ENCODE data around the gene STEEP1. TPM values are rescaled to one million over a fixed set of nuclear protein-coding genes. Genes with fewer than 3 reads are reported as not detected.
A peak's percentile ranks its signal among the peaks of the same experiment; 100 is the strongest.

Gene STEEP1
- total RNA-seq, 2 experiments from 2014 or later: 19.6 to 20.7 TPM

DNA sequence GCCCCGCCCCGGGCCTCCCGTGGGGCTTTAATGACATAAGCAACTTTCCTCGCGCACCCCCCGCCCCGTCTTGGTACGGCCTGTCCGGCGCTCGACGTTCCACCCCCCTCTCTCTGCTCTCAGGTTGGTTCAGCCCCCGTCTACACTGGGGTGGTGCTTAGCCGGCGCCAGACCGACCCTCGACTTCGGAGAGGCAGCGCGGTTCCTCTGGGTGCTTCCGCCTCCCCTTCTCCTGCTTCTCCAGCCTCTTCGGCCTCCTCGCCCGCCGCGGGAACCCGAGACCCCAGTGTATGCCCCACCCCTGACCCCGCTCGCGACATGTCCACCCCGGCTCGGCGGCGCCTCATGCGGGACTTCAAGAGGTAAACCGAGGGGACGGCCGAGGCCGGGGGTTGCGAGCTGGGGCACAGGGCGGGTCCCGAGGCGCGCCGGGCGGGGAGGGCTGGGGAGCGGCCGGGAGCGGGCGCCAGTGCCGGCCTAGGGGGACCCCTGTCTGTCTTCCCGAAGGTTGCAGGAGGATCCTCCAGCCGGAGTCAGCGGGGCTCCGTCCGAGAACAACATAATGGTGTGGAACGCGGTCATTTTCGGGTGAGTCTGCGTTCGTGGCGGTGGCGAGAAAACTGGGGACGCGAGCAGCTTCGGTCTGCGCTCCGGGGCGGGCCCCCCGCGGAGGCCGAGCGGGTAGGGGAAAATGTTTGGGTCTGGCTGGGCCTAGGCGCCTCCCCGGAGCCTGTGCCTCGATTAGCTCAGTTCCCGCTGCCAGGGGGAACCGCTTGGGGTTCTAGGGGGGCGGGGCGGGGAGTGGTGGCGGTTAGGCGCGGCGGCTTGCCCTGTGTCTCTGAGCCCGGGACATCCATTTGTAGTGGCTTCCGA is 9.4 kb upstream of the STEEP1 start, which contains the start of gene UBE2A:
Gene UBE2A, plus strand, starts transcription at position 170 of the 873 bp plus-strand sequence. Its CDS starts 149 bp downstream, at position 319.
- Mint-ChIP-seq H3K9me3 (no peaks in the 10 kb centered on the region), H3K4me1 (ENCODE audit: low read depth) (peaks cover 12% of the 10 kb centered on the region), H3K27me3 (ENCODE audit: low read depth) (no peaks in the 10 kb centered on the region), H3K27ac (peak within 1 kb of the TSS; percentile 89), H3K36me3 (ENCODE audit: low read depth) (peaks cover 1% of the 10 kb centered on the region), H3K4me3 (peak within 1 kb of the TSS; percentile 91)
- CTCF ChIA-PET: interaction anchor here (1.0 to 1.6 kb wide), 3 partner anchors 27 to 152 kb away, joined by 3 to 6 read pairs (median 5); no protein-coding TSS in a partner anchor
- peak; percentile 89 for DNase-seq
- intact Hi-C loops (cut with micrococcal nuclease): loop anchor here (1.0 to 5.0 kb wide), 9 partner anchors 9 to 337 kb away; partner anchors contain the start of genes NDUFA1, NKRF, PGRMC1 and RNF113A

DNA sequence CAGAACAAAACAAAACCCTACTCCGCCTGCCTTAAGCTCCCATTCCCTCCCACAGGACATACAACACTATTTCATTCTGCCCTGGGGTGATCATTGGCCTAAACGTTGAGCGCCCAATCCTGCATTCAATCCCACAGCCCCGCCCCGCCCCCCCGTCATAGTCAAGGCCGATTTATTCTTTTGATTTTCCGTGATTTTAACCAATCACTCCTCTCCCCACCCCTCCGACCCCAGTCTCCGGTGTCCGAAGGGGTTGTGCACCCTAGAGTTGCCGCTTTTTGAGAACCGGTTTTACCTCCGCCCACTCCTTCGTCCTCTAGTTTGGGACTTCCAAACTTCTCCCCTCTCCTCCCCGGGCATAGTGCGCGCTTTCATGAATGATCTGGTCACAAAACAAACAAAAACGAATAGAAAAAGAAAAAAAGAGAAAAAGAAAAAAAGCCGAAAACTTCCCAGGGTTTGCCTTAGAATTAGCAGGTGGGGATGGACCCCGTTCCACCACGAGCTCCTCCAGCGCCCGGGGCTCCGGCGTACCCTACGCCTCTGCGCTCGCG is 8.7 kb upstream of the STEEP1 start:
- Mint-ChIP-seq H3K27me3 (ENCODE audit: low read depth) (no peaks in the 10 kb centered on the region), H3K4me1 (ENCODE audit: low read depth) (peaks cover 12% of the 10 kb centered on the region), H3K27ac (peak overlapping the region; percentile 81), H3K4me3 (peak overlapping the region; percentile 91), H3K36me3 (ENCODE audit: low read depth) (peaks cover 1% of the 10 kb centered on the region), H3K9me3 (no peaks in the 10 kb centered on the region)
- intact Hi-C loops (cut with micrococcal nuclease): loop anchor here (1.0 to 5.0 kb wide), 9 partner anchors 9 to 337 kb away; partner anchors contain the start of genes NDUFA1, NKRF, PGRMC1 and RNF113A
- DNase-seq: peak; percentile 4
- CTCF ChIA-PET: interaction anchor here (1.0 to 1.6 kb wide), 2 partner anchors 28 to 85 kb away, joined by 5 to 6 read pairs; no protein-coding TSS in a partner anchor

DNA sequence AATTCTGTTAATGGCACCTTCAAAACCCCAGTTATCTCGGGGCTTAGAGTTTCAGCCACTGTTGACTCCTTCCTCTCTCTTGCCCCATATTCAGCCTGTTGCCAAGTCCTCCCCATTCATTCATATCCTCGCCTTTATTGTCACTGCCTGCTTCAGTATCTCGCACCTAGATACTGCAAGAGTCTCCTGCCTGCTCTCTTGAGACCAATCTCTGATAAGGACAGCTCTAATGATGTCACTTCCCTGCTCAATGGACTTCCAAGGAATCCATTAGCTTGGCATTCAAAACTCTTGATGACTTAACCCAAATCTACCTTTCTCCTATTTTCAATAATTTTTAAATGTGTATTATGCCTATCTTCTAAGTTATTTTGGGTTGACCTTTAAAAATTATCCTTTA is 8.0 kb upstream of the STEEP1 start:
- Mint-ChIP-seq H3K4me3 (peak overlapping the region; percentile 91), H3K9me3 (no peaks in the 10 kb centered on the region), H3K36me3 (ENCODE audit: low read depth) (peaks cover 1% of the 10 kb centered on the region), H3K27ac (no peak overlapping the region), H3K4me1 (ENCODE audit: low read depth) (peaks cover 12% of the 10 kb centered on the region), H3K27me3 (ENCODE audit: low read depth) (no peaks in the 10 kb centered on the region)
- CTCF ChIA-PET: no interaction called here
- intact Hi-C loops (cut with micrococcal nuclease): loop anchor here (5.0 kb wide), 3 partner anchors 219 to 336 kb away; partner anchors contain the start of genes NDUFA1, PGRMC1, RNF113A and RPL39
- no peak for DNase-seq

DNA sequence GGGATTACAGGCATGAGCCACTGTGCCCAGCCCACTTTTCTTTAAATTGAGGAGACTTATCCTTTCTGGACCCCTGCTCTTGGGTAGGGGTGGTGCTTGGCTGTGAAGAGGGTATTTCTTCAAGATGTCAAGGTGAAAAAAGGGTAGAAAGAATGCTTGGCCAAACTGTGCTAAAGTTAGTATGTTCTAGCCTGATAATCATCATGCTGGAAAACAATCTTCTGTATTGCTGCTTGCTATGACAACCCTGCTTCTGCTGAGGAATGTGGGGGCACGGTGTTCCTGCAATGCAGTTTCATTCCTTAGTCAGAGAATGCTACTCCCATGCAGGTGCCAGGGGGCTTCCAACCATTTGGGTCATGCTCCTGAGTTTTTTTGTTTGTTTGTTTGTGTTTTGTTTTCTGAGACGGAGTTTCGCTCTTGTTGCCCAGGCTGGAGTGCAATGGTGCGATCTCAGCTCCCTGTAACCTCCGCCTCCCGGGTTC is 5.2 kb upstream of the STEEP1 start:
- no peak overlapping the region for H3K27ac Mint-ChIP-seq
- no peaks in the 10 kb centered on the region for H3K27me3 Mint-ChIP-seq (ENCODE audit: low read depth)
- no peaks in the 10 kb centered on the region for H3K9me3 Mint-ChIP-seq
- no peaks in the 10 kb centered on the region for H3K36me3 Mint-ChIP-seq (ENCODE audit: low read depth)
- CTCF ChIA-PET: no interaction called here
- H3K4me1 Mint-ChIP-seq (ENCODE audit: low read depth): peaks cover 7% of the 10 kb centered on the region
- no peak for DNase-seq
- no peak overlapping the region for H3K4me3 Mint-ChIP-seq
- intact Hi-C loops (cut with micrococcal nuclease): loop anchor here (5.0 kb wide), 3 partner anchors 222 to 333 kb away; partner anchors contain the start of genes NDUFA1, PGRMC1, RNF113A and RPL39

GRCh38 chrX:119552508-119552907 is 12.7 kb downstream of the STEEP1 start:
- Mint-ChIP-seq H3K27me3 (ENCODE audit: low read depth) (no peaks in the 10 kb centered on the region), H3K4me1 (ENCODE audit: low read depth) (peaks cover 10% of the 10 kb centered on the region), H3K4me3 (no peak overlapping the region), H3K36me3 (ENCODE audit: low read depth) (peaks cover 7% of the 10 kb centered on the region), H3K9me3 (no peaks in the 10 kb centered on the region), H3K27ac (no peak overlapping the region)
- CTCF ChIA-PET: no interaction called here
- intact Hi-C loops (cut with micrococcal nuclease): no loop called here
- no peak for DNase-seq

- Mint-ChIP-seq H3K27ac (no peak overlapping the region), H3K36me3 (ENCODE audit: low read depth) (no peaks in the 10 kb centered on the region), H3K4me1 (ENCODE audit: low read depth) (peaks cover 7% of the 10 kb centered on the region), H3K4me3 (no peak overlapping the region), H3K27me3 (ENCODE audit: low read depth) (no peaks in the 10 kb centered on the region), H3K9me3 (no peaks in the 10 kb centered on the region)
- intact Hi-C loops (cut with micrococcal nuclease): no loop called here
- CTCF ChIA-PET: interaction anchor here (0.5 to 0.9 kb wide), 2 partner anchors 31 to 205 kb away, joined by 4 read pairs; no protein-coding TSS in a partner anchor
- DNase-seq: no peak
Observed at GRCh38 chrX:119549327-119550016, 15.7 kb downstream of the STEEP1 start.

- H3K4me3 Mint-ChIP-seq: no peak overlapping the region
- peaks cover 5% of the 10 kb centered on the region for H3K36me3 Mint-ChIP-seq (ENCODE audit: low read depth)
- H3K4me1 Mint-ChIP-seq (ENCODE audit: low read depth): no peaks in the 10 kb centered on the region
- H3K9me3 Mint-ChIP-seq: no peaks in the 10 kb centered on the region
- H3K27ac Mint-ChIP-seq: no peak overlapping the region
- no peaks in the 10 kb centered on the region for H3K27me3 Mint-ChIP-seq (ENCODE audit: low read depth)
- DNase-seq: no peak
- CTCF ChIA-PET: no interaction called here
- intact Hi-C loops (cut with micrococcal nuclease): no loop called here
Observed at GRCh38 chrX:119541188-119541587, 24.0 kb downstream of the STEEP1 start.

DNA sequence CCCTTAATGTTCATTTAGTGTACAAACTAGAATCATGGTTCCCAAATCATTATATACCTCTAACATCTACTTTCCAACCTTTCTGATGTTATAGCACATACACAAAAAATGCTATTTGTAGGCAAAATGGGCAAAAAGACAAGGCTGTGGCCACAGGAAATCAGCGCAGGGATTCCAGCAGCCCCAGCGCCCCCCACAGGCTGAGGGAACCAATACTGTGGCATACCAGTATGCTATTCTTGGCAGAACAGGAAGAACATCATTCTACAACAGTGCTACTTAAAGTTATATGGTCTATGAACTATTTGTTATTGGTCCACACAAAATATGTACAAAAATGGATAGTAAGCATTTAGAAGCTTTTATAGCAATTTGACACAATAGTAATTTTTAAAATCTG is 25.3 kb downstream of the STEEP1 start:
- H3K36me3 Mint-ChIP-seq (ENCODE audit: low read depth): peaks cover 7% of the 10 kb centered on the region
- H3K4me1 Mint-ChIP-seq (ENCODE audit: low read depth): no peaks in the 10 kb centered on the region
- intact Hi-C loops (cut with micrococcal nuclease): no loop called here
- no peaks in the 10 kb centered on the region for H3K27me3 Mint-ChIP-seq (ENCODE audit: low read depth)
- DNase-seq: peak; percentile 38
- H3K27ac Mint-ChIP-seq: no peak overlapping the region
- H3K4me3 Mint-ChIP-seq: no peak overlapping the region
- CTCF ChIA-PET: interaction anchor here (0.5 kb wide), 1 partner anchor 347 kb away, joined by 3 read pairs; no protein-coding TSS in a partner anchor
- no peaks in the 10 kb centered on the region for H3K9me3 Mint-ChIP-seq

GRCh38 chrX:119537487-119537886 is 27.7 kb downstream of the STEEP1 start:
- Mint-ChIP-seq H3K4me1 (ENCODE audit: low read depth) (no peaks in the 10 kb centered on the region), H3K9me3 (no peaks in the 10 kb centered on the region), H3K4me3 (no peak overlapping the region), H3K27me3 (ENCODE audit: low read depth) (no peaks in the 10 kb centered on the region), H3K36me3 (ENCODE audit: low read depth) (peaks cover 7% of the 10 kb centered on the region), H3K27ac (no peak overlapping the region)
- DNase-seq: no peak
- intact Hi-C loops (cut with micrococcal nuclease): no loop called here
- CTCF ChIA-PET: interaction anchor here (0.6 kb wide), 1 partner anchor 14 kb away, joined by 4 read pairs; no protein-coding TSS in a partner anchor

DNA sequence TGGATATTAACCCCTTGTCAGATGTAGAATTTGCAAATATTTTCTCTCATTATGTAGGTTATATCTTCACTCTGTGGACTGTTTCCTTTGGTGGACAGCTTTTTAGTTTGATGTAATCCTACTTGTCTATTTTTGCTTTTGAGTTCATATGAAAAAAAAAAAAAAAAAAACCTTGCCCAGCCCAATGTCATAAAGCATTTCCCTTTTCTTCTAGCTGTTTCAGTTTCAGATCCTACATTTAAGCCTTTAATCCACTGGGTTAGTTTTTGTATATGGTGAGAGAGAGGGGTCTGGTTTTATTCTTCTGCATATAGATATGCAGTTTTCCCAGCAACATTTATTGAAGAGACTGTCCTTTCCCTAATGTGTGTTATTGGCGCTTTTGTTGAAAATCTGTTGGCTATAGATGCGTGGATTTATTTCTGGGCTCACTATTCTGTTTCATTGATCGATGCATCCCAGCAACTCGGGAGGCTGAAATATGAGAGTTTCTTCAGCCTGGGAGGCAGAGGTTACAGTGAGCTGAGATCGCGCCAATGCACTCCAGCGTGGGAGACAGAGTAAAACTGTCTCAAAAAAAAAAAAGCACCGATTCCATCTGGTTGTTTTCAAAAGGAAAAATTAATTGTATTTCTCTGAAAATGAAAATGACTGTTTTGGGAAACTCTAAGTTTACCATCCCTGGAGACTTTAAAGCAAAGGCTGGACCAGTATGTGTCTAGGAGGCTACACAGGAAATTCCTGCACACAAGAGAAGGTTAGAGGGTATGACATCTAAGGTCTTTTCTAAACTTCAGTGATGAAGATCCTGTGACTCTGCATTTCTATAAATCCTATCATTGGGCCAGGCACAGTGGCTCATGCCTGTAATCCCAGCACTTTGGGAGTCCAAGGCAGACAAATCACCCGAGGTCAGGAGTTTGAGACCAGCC is 35.6 kb downstream of the STEEP1 start:
- H3K4me3 Mint-ChIP-seq: no peak overlapping the region
- DNase-seq: no peak
- H3K4me1 Mint-ChIP-seq (ENCODE audit: low read depth): no peaks in the 10 kb centered on the region
- no peaks in the 10 kb centered on the region for H3K9me3 Mint-ChIP-seq
- H3K27me3 Mint-ChIP-seq (ENCODE audit: low read depth): no peaks in the 10 kb centered on the region
- intact Hi-C loops (cut with micrococcal nuclease): no loop called here
- no peak overlapping the region for H3K27ac Mint-ChIP-seq
- no peaks in the 10 kb centered on the region for H3K36me3 Mint-ChIP-seq (ENCODE audit: low read depth)
- CTCF ChIA-PET: interaction anchor here (0.7 kb wide), 1 partner anchor 14 kb away, joined by 3 read pairs; no protein-coding TSS in a partner anchor

- Mint-ChIP-seq H3K27ac (no peak overlapping the region), H3K36me3 (ENCODE audit: low read depth) (no peaks in the 10 kb centered on the region), H3K9me3 (no peaks in the 10 kb centered on the region), H3K4me3 (no peak overlapping the region), H3K27me3 (ENCODE audit: low read depth) (no peaks in the 10 kb centered on the region), H3K4me1 (ENCODE audit: low read depth) (no peaks in the 10 kb centered on the region)
- CTCF ChIA-PET: no interaction called here
- DNase-seq: no peak
- intact Hi-C loops (cut with micrococcal nuclease): no loop called here
Observed at GRCh38 chrX:119523664-119524184, 41.5 kb downstream of the STEEP1 start.

Measured in activated naive CD4-positive, alpha-beta T cell treated with anti-CD3 and anti-CD28 coated beads for 36 hours (primary cell).